OCI-LY1 (cell line): Measurements from ENCODE around the gene PKD1L1.

Experiments
- CTCF ChIP-seq: fragments of 200-600 bp; sonication (generic), shearing (Covaris generic); IDR thresholded peaks from 2 replicates; pipeline ENCODE4 v1.5.1; 2017; ENCODE audit warnings: mild to moderate bottlenecking, antibody characterized with exemption, low read length, moderate library complexity, mixed read lengths
- EZH2 ChIP-seq: fragments of 200-600 bp; sonication (generic), shearing (Covaris generic); IDR thresholded peaks from 2 replicates; pipeline ENCODE4 v1.8.0; 2017; ENCODE audit warnings: borderline replicate concordance, mixed run types, mild to moderate bottlenecking, antibody characterized with exemption, low read length, moderate library complexity, mixed read lengths

GRCh38 chr7:47758546-47758945 lies 189.7 kb downstream of the PKD1L1 start:
- TF ChIP-seq CTCF (no peak), EZH2 (no peak)
